ENCODE data around the gene ALPK3. TPM values are rescaled to one million over a fixed set of nuclear protein-coding genes. Genes with fewer than 3 reads are reported as not detected.
"Not testable (repeated sequence)": the region's sequence is repeated elsewhere in the genome, so short reads cannot be mapped to it uniquely, and the experiment has no call there.

The ALPK3 gene
- total and polyA plus RNA-seq, 5 donors from 2014 or later, result 0.22 TPM; not detected in 4

- no peaks in the 10 kb centered on the region for H3K9me3 ChIP-seq (ENCODE audit: control insufficient read depth in 2 of 2, low read length in 2 of 2)
- H3K36me3 ChIP-seq (ENCODE audit: control insufficient read depth, insufficient read depth, low read length), result no peaks in the 10 kb centered on the region
- DNase-seq (no peak), ATAC-seq (ENCODE audit: low read depth in 2 of 2) (no peak)
- Mint-ChIP-seq H3K9me3 (no peaks in the 10 kb centered on the region), H3K36me3 (no peaks in the 10 kb centered on the region), H3K4me3 (no peak overlapping the region), H3K4me1 (no peaks in the 10 kb centered on the region), H3K27me3 (peaks cover 19% of the 10 kb centered on the region), H3K27ac (no peak overlapping the region)
- no peaks in the 10 kb centered on the region for H3K4me1 ChIP-seq (ENCODE audit: control insufficient read depth, insufficient read depth, low read length, poor library complexity, severe bottlenecking)
- H3K4me3 ChIP-seq (ENCODE audit: low read depth, low read length), result no peak overlapping the region
- H3K27me3 ChIP-seq (ENCODE audit: control insufficient read depth, insufficient read depth, low read length), result no peaks in the 10 kb centered on the region
- no peak overlapping the region for H3K27ac ChIP-seq (ENCODE audit: insufficient read depth, low read length, poor library complexity, severe bottlenecking)
Observed at GRCh38 chr15:84872009-84872910, 55.1 kb downstream of the ALPK3 start.

- no peak overlapping the region for H3K27ac Mint-ChIP-seq
- H3K27me3 Mint-ChIP-seq, result peaks cover 21% of the 10 kb centered on the region
- H3K4me1 ChIP-seq (ENCODE audit: control insufficient read depth, insufficient read depth, low read length, poor library complexity, severe bottlenecking), result no peaks in the 10 kb centered on the region
- H3K36me3 Mint-ChIP-seq, result no peaks in the 10 kb centered on the region
- H3K9me3 ChIP-seq (ENCODE audit: control insufficient read depth in 2 of 2, low read length in 2 of 2), result no peaks in the 10 kb centered on the region
- H3K27me3 ChIP-seq (ENCODE audit: control insufficient read depth, insufficient read depth, low read length), result no peaks in the 10 kb centered on the region
- no peaks in the 10 kb centered on the region for H3K9me3 Mint-ChIP-seq
- DNase-seq (no peak), ATAC-seq (ENCODE audit: low read depth in 2 of 2) (no peak)
- H3K4me3 ChIP-seq (ENCODE audit: low read depth, low read length), result no peak overlapping the region
- no peak overlapping the region for H3K4me3 Mint-ChIP-seq
- H3K27ac ChIP-seq (ENCODE audit: insufficient read depth, low read length, poor library complexity, severe bottlenecking), result no peak overlapping the region
- no peaks in the 10 kb centered on the region for H3K4me1 Mint-ChIP-seq
- no peaks in the 10 kb centered on the region for H3K36me3 ChIP-seq (ENCODE audit: control insufficient read depth, insufficient read depth, low read length)
Observed at GRCh38 chr15:84873997-84874396, 56.8 kb downstream of the ALPK3 start.

- H3K27me3 ChIP-seq (ENCODE audit: control insufficient read depth, insufficient read depth, low read length), result no peaks in the 10 kb centered on the region
- H3K4me1 ChIP-seq (ENCODE audit: control insufficient read depth, insufficient read depth, low read length, poor library complexity, severe bottlenecking), result no peaks in the 10 kb centered on the region
- H3K27ac ChIP-seq (ENCODE audit: insufficient read depth, low read length, poor library complexity, severe bottlenecking), result no peak overlapping the region
- no peaks in the 10 kb centered on the region for H3K9me3 Mint-ChIP-seq
- ATAC-seq (ENCODE audit: low read depth in 2 of 2) (no peak), DNase-seq (no peak)
- no peaks in the 10 kb centered on the region for H3K36me3 Mint-ChIP-seq
- peak overlapping the region in 1 of 3 donors; percentile 21 for H3K27ac Mint-ChIP-seq
- H3K4me3 Mint-ChIP-seq, result no peak overlapping the region
- H3K27me3 Mint-ChIP-seq, result peaks cover 18% of the 10 kb centered on the region
- H3K4me1 Mint-ChIP-seq, result no peaks in the 10 kb centered on the region
- H3K9me3 ChIP-seq (ENCODE audit: control insufficient read depth in 2 of 2, low read length in 2 of 2), result no peaks in the 10 kb centered on the region
- H3K4me3 ChIP-seq (ENCODE audit: low read depth, low read length), result no peak overlapping the region
- no peaks in the 10 kb centered on the region for H3K36me3 ChIP-seq (ENCODE audit: control insufficient read depth, insufficient read depth, low read length)
Observed at GRCh38 chr15:84874981-84875699, 58.0 kb downstream of the ALPK3 start.

- Mint-ChIP-seq H3K36me3 (no peaks in the 10 kb centered on the region), H3K27me3 (peaks cover 15% of the 10 kb centered on the region), H3K4me1 (no peaks in the 10 kb centered on the region), H3K27ac (no peak overlapping the region), H3K9me3 (no peaks in the 10 kb centered on the region), H3K4me3 (no peak overlapping the region)
- no peak for ATAC-seq (ENCODE audit: low read depth in 2 of 2)
- Histone ChIP-seq H3K36me3 (ENCODE audit: control insufficient read depth, insufficient read depth, low read length) (no peaks in the 10 kb centered on the region), H3K9me3 (ENCODE audit: control insufficient read depth in 2 of 2, low read length in 2 of 2) (no peaks in the 10 kb centered on the region), H3K4me3 (ENCODE audit: low read depth, low read length) (no peak overlapping the region), H3K27ac (ENCODE audit: insufficient read depth, low read length, poor library complexity, severe bottlenecking) (no peak overlapping the region), H3K27me3 (ENCODE audit: control insufficient read depth, insufficient read depth, low read length) (no peaks in the 10 kb centered on the region), H3K4me1 (ENCODE audit: control insufficient read depth, insufficient read depth, low read length, poor library complexity, severe bottlenecking) (no peaks in the 10 kb centered on the region)
- no peak for DNase-seq
Observed at GRCh38 chr15:84876269-84876668, 59.1 kb downstream of the ALPK3 start.

- H3K27ac Mint-ChIP-seq, result not testable (repeated sequence)
Observed at GRCh38 chr15:84877701-84878100, 60.5 kb downstream of the ALPK3 start.

GRCh38 chr15:84878504-84878903, 61.3 kb downstream of the ALPK3 start:
- H3K36me3 Mint-ChIP-seq, result no peaks in the 10 kb centered on the region

More at GRCh38 chr15:84877701-84878100, 60.5 kb downstream of the ALPK3 start:
- not testable (repeated sequence) for H3K27ac ChIP-seq (ENCODE audit: insufficient read depth, low read length, poor library complexity, severe bottlenecking); H3K4me1 ChIP-seq (ENCODE audit: control insufficient read depth, insufficient read depth, low read length, poor library complexity, severe bottlenecking); DNase-seq; H3K4me3 ChIP-seq (ENCODE audit: low read depth, low read length); H3K9me3 ChIP-seq (ENCODE audit: control insufficient read depth in 2 of 2, low read length in 2 of 2); H3K36me3 Mint-ChIP-seq; ATAC-seq (ENCODE audit: low read depth in 2 of 2); H3K27me3 ChIP-seq (ENCODE audit: control insufficient read depth, insufficient read depth, low read length); H3K9me3 Mint-ChIP-seq; H3K36me3 ChIP-seq (ENCODE audit: control insufficient read depth, insufficient read depth, low read length); H3K4me1 Mint-ChIP-seq; H3K4me3 Mint-ChIP-seq
- H3K27me3 Mint-ChIP-seq, result peaks cover 15% of the 10 kb centered on the region

GRCh38 chr15:84879088-84879780, 62.1 kb downstream of the ALPK3 start:
- Mint-ChIP-seq H3K9me3 (no peaks in the 10 kb centered on the region), H3K36me3 (no peaks in the 10 kb centered on the region), H3K27me3 (peaks cover 8% of the 10 kb centered on the region), H3K4me3 (no peak overlapping the region), H3K4me1 (no peaks in the 10 kb centered on the region), H3K27ac (no peak overlapping the region)
- H3K9me3 ChIP-seq (ENCODE audit: control insufficient read depth in 2 of 2, low read length in 2 of 2), result no peaks in the 10 kb centered on the region
- no peak for ATAC-seq (ENCODE audit: low read depth in 2 of 2)
- H3K4me3 ChIP-seq (ENCODE audit: low read depth, low read length), result no peak overlapping the region
- no peaks in the 10 kb centered on the region for H3K36me3 ChIP-seq (ENCODE audit: control insufficient read depth, insufficient read depth, low read length)
- DNase-seq, result no peak
- H3K27me3 ChIP-seq (ENCODE audit: control insufficient read depth, insufficient read depth, low read length), result no peaks in the 10 kb centered on the region
- H3K4me1 ChIP-seq (ENCODE audit: control insufficient read depth, insufficient read depth, low read length, poor library complexity, severe bottlenecking), result no peaks in the 10 kb centered on the region
- H3K27ac ChIP-seq (ENCODE audit: insufficient read depth, low read length, poor library complexity, severe bottlenecking), result no peak overlapping the region

More at GRCh38 chr15:84878504-84878903, 61.3 kb downstream of the ALPK3 start:
- Mint-ChIP-seq H3K27ac (no peak overlapping the region), H3K4me1 (no peaks in the 10 kb centered on the region), H3K27me3 (peaks cover 12% of the 10 kb centered on the region), H3K4me3 (no peak overlapping the region), H3K9me3 (no peaks in the 10 kb centered on the region)
- Histone ChIP-seq H3K9me3 (ENCODE audit: control insufficient read depth in 2 of 2, low read length in 2 of 2) (no peaks in the 10 kb centered on the region), H3K4me3 (ENCODE audit: low read depth, low read length) (no peak overlapping the region), H3K4me1 (ENCODE audit: control insufficient read depth, insufficient read depth, low read length, poor library complexity, severe bottlenecking) (no peaks in the 10 kb centered on the region), H3K27me3 (ENCODE audit: control insufficient read depth, insufficient read depth, low read length) (no peaks in the 10 kb centered on the region), H3K36me3 (ENCODE audit: control insufficient read depth, insufficient read depth, low read length) (no peaks in the 10 kb centered on the region), H3K27ac (ENCODE audit: insufficient read depth, low read length, poor library complexity, severe bottlenecking) (no peak overlapping the region)
- DNase-seq (peak; percentile 24 to 71 (median 43)), ATAC-seq (ENCODE audit: low read depth in 2 of 2) (peak in 1 of 2 donors; percentile 55)

Data from CD4-positive, CD25-positive, alpha-beta regulatory T cell (primary cell).